ENCODE measurements around the gene ST6GALNAC3. TPM values are rescaled to one million over a fixed set of nuclear protein-coding genes. Genes with fewer than 3 reads are reported as not detected.
"Not testable (repeated sequence)": the region's sequence is repeated elsewhere in the genome, so short reads cannot be mapped to it uniquely, and the experiment has no call there.

Gene ST6GALNAC3
- total and polyA plus RNA-seq, 2 experiments from 2014 or later = 29.4 to 33.3 TPM

DNA sequence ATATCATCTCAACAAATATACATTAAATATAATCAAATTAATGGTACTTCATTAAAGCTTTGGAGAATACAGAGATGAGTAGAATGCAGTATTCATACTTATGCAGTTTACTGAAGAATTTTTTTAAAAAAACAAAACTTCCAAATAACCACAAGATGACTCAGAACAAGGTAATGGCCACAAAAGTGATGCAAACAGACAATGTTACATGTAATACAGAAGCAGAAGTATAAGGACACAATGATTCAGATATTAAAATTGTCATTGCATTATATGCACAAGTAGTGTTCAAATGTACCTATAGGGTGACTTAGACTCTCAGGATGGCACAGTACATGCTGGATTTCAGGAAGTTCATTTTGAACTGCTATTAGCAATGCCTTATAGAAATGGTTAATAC is 565.5 kb downstream of the ST6GALNAC3 start:
- Histone ChIP-seq H3K36me3 (replicated peaks; ENCODE audit: insufficient read depth, low read depth) (no peaks in the 10 kb centered on the region), H3K4me3 (no peak overlapping the region), H2AFZ (no peak overlapping the region), H3K4me1 (ENCODE audit: insufficient read depth) (no peaks in the 10 kb centered on the region), H4K20me1 (ENCODE audit: insufficient read depth, poor library complexity, severe bottlenecking) (no peaks in the 10 kb centered on the region), H3K9me3 (ENCODE audit: low read depth) (no peaks in the 10 kb centered on the region), H3K9me2 (replicated peaks; ENCODE audit: insufficient read depth) (no peaks in the 10 kb centered on the region), H3K27me3 (no peaks in the 10 kb centered on the region), H3K79me2 (no peaks in the 10 kb centered on the region), H3K4me2 (no peak overlapping the region), H3K27ac (no peak overlapping the region)
- TF ChIP-seq EZH2phosphoT487 (IDR thresholded peaks at IDR 0.05; ENCODE audit: low read depth, severe bottlenecking, unreplicated experiment) (no peak), EZH2 (IDR thresholded peaks at IDR 0.05; ENCODE audit: borderline replicate concordance) (no peak)
- TF ChIP-seq, protein P1, sequence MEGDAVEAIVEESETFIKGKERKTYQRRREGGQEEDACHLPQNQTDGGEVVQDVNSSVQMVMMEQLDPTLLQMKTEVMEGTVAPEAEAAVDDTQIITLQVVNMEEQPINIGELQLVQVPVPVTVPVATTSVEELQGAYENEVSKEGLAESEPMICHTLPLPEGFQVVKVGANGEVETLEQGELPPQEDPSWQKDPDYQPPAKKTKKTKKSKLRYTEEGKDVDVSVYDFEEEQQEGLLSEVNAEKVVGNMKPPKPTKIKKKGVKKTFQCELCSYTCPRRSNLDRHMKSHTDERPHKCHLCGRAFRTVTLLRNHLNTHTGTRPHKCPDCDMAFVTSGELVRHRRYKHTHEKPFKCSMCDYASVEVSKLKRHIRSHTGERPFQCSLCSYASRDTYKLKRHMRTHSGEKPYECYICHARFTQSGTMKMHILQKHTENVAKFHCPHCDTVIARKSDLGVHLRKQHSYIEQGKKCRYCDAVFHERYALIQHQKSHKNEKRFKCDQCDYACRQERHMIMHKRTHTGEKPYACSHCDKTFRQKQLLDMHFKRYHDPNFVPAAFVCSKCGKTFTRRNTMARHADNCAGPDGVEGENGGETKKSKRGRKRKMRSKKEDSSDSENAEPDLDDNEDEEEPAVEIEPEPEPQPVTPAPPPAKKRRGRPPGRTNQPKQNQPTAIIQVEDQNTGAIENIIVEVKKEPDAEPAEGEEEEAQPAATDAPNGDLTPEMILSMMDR (IDR thresholded peaks at IDR 0.05; ENCODE audit: poor library complexity) = no peak
- DNase-seq (ENCODE audit: low spot score) = no peak

DNA sequence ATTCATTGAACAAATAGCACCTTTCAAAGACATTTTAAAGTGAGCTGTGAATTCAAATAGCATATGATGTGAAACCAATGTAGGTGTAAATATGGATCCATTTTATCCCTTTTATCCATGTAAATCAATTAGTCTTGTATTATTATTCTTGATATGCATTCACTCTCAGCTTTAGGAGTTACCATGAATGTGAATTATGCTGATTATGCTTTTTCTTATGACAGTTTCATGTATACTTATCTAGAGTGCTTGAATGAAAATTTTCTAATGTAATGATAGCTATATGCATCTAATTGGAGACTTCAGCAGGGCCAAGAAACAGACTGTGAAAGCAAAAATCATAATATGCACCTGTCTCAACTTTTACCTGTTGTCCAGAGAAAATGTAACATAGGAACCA is 566.2 kb downstream of the ST6GALNAC3 start:
- Histone ChIP-seq H3K9me2 (replicated peaks; ENCODE audit: insufficient read depth) (no peaks in the 10 kb centered on the region), H2AFZ (no peak overlapping the region), H4K20me1 (ENCODE audit: insufficient read depth, poor library complexity, severe bottlenecking) (no peaks in the 10 kb centered on the region), H3K27me3 (no peaks in the 10 kb centered on the region), H3K4me3 (no peak overlapping the region), H3K27ac (no peak overlapping the region), H3K79me2 (no peaks in the 10 kb centered on the region), H3K4me1 (ENCODE audit: insufficient read depth) (no peaks in the 10 kb centered on the region), H3K36me3 (replicated peaks; ENCODE audit: insufficient read depth, low read depth) (no peaks in the 10 kb centered on the region), H3K9me3 (ENCODE audit: low read depth) (no peaks in the 10 kb centered on the region), H3K4me2 (no peak overlapping the region)
- TF ChIP-seq EZH2 (IDR thresholded peaks at IDR 0.05; ENCODE audit: borderline replicate concordance) (no peak), EZH2phosphoT487 (IDR thresholded peaks at IDR 0.05; ENCODE audit: low read depth, severe bottlenecking, unreplicated experiment) (no peak)
- TF ChIP-seq, protein P1 (IDR thresholded peaks at IDR 0.05; ENCODE audit: poor library complexity) = no peak
- no peak for DNase-seq (ENCODE audit: low spot score)

DNA sequence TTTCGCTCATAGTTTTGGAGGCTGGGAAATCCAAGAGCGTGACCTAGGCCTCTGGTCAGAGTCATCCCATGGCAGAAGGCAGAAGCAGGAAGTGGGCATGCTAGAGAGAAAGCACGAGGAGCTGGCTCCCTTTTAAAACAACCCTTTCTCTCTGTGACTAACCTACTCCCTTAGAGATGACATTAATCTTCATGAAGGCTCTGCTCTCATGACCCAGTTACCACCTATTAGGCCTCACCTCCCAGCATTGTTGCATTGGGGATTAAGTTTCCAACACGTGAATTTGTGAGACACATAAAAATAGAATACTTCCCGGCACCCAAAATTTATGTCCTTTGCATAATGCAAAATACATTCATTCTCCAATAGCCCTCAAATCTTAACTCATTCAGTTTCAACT is 569.6 kb downstream of the ST6GALNAC3 start:
- no peak for TF ChIP-seq EZH2phosphoT487 (IDR thresholded peaks at IDR 0.05; ENCODE audit: low read depth, severe bottlenecking, unreplicated experiment)
- no peak for TF ChIP-seq EZH2 (IDR thresholded peaks at IDR 0.05; ENCODE audit: borderline replicate concordance)
- TF ChIP-seq, protein P1 (IDR thresholded peaks at IDR 0.05; ENCODE audit: poor library complexity) = no peak
- no peak overlapping the region for H3K4me2 ChIP-seq
- H3K9me3 ChIP-seq (ENCODE audit: low read depth) = no peaks in the 10 kb centered on the region
- no peak overlapping the region for H3K4me3 ChIP-seq
- no peak overlapping the region for H3K27ac ChIP-seq
- 90% methylated on average over 5 of the region's 5 CpGs for WGBS (ENCODE audit: low lambda C conversion rate, missing lambda C conversion rate)
- no peaks in the 10 kb centered on the region for H3K36me3 ChIP-seq (replicated peaks; ENCODE audit: insufficient read depth, low read depth)
- no peak for DNase-seq (ENCODE audit: low spot score)
- no peaks in the 10 kb centered on the region for H3K27me3 ChIP-seq
- no peaks in the 10 kb centered on the region for H3K4me1 ChIP-seq (ENCODE audit: insufficient read depth)
- H2AFZ ChIP-seq = no peak overlapping the region
- no peaks in the 10 kb centered on the region for H4K20me1 ChIP-seq (ENCODE audit: insufficient read depth, poor library complexity, severe bottlenecking)
- no peaks in the 10 kb centered on the region for H3K79me2 ChIP-seq
- no peaks in the 10 kb centered on the region for H3K9me2 ChIP-seq (replicated peaks; ENCODE audit: insufficient read depth)

DNA sequence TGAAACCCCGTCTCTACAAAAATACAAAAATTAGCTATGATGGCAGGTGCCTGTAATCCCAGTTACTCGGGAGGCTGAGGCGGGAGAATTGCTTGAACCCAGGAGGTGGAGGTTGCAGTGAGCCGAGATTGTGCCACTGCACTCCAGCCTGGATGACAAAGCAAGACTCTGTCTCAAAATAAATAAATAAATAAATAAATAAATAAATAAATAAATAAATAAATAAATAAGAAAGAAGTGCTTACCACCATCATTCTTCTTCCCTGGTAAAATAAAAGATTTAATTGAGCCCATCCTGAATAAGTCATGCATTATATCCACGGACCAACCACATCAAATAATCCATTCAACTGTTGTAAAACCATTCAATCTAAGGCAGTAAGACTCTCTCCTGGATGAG is 578.3 kb downstream of the ST6GALNAC3 start:
- not testable (repeated sequence) for H3K36me3 ChIP-seq (replicated peaks; ENCODE audit: insufficient read depth, low read depth); H3K4me3 ChIP-seq; H3K9me2 ChIP-seq (replicated peaks; ENCODE audit: insufficient read depth); DNase-seq (ENCODE audit: low spot score); H3K9me3 ChIP-seq (ENCODE audit: low read depth); H3K4me2 ChIP-seq; H3K27ac ChIP-seq; H4K20me1 ChIP-seq (ENCODE audit: insufficient read depth, poor library complexity, severe bottlenecking); H2AFZ ChIP-seq; H3K79me2 ChIP-seq; H3K4me1 ChIP-seq (ENCODE audit: insufficient read depth); H3K27me3 ChIP-seq
- 97% methylated on average over 5 of the region's 5 CpGs for WGBS (ENCODE audit: low lambda C conversion rate, missing lambda C conversion rate)

Measured in hepatocyte (in vitro differentiated cells).